ENCODE data around the gene TUBA1A. TPM values are rescaled to one million over a fixed set of nuclear protein-coding genes. Genes with fewer than 3 reads are reported as not detected.
"Not testable (repeated sequence)": the region's sequence is repeated elsewhere in the genome, so short reads cannot be mapped to it uniquely, and the experiment has no call there.

The TUBA1A gene
- total RNA-seq, 1 experiment from 2014 or later: 349 TPM

DNA sequence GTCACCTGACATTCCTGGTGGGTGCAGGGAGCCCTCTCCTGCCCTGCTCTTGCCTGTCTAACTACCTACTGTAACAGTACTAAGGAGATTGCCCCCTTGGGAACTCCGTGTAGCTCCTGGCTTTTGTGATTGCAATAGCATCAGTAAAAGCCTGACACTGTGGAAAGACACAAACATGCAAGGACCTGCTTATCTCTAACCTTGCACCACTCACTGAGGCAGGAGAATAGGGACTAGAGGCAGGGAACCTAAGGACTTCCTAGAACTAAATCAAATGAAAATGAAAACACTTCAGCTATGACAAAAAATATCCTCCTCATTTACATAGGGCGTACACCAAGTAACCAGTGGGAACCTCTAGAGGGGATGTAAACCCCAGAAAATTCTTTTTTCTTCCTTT lies 28.5 kb downstream of the TUBA1A start:
- DNase-seq (ENCODE audit: low read depth): no peak

GRCh38 chr12:49154221-49154620 lies 34.7 kb downstream of the TUBA1A start:
- DNase-seq (ENCODE audit: low read depth): no peak

- no peak for DNase-seq (ENCODE audit: low read depth)
Measured at GRCh38 chr12:49147384-49147783, 41.5 kb downstream of the TUBA1A start.

GRCh38 chr12:49146406-49146805 lies 42.5 kb downstream of the TUBA1A start:
- no peak for DNase-seq (ENCODE audit: low read depth)

DNA sequence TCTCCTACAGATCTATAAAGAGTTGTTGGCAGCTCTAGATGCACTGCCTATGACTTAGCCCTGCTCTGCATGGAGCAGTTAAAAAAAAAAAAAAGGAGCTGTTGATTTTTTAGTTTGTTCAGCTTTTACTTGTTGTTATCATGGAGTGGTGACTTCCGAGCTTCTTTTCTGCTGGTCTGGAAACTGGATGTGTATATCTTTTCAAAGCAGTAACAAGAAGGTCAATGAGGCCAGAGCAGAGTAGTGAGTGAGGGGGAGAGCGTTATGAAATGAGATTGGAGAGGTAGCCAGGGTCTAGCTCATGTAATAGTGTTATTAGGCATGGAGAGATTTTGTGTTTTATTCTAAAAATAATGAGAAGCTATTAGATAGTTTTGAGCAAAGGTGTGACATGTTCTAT lies 44.5 kb downstream of the TUBA1A start:
- DNase-seq (ENCODE audit: low read depth): no peak

DNA sequence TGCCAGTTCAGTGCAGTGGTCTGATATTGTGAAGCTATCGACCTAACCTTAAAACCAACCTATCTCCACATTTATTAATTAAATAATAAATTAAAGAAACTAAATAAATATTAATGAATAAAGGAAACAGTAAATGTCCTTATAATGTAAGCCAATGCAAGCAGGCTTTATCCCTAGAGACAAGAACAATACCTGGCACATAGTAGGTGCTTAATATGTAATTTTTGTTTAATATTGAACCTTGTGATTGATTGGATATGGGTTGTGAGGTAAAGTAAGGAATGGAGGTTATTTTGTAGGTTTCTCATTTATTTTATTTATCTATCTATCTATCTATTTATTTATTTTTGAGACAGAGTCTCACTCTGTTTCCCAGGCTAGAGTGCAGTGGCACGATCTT lies 49.9 kb downstream of the TUBA1A start:
- DNase-seq (ENCODE audit: low read depth): no peak

- no peak for DNase-seq (ENCODE audit: low read depth)
Measured at GRCh38 chr12:49138587-49138986, 50.3 kb downstream of the TUBA1A start.

DNA sequence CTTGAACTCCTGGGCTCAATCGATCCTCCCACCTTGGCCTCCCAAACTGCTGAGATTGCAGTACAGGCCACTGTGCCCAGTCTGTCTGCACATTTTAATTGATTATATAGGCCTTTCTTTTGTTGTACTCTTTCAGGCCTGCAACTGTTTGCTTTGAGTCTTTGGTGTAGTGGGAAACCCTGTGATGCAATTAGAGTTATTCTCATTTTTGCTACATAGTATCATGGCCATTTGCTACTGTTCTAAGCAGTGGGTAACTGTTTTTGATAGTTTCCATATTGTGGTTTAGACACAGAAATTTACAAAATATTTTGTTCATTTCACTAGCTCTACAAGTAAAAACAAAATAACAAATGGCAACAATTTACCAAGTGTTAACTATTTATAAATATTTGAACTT lies 51.4 kb downstream of the TUBA1A start:
- DNase-seq (ENCODE audit: low read depth): no peak

GRCh38 chr12:49136997-49137396 lies 51.9 kb downstream of the TUBA1A start:
- DNase-seq (ENCODE audit: low read depth): not testable (repeated sequence)

Small RNAs within 50 kb of the gene (small RNA-seq; reads per million reads assigned to genes)
- not detected for gene RF00017

Other genes with a start within 250 kb of the TUBA1A start
- 108 and 163 TPM in 2 replicates for gene ARF3, start 231.6 kb downstream of the TUBA1A start, total RNA-seq (2014; rRNA removed; shearing (Covaris generic))
- gene WNT10B, start 217.3 kb downstream of the TUBA1A start, total RNA-seq (2014; rRNA removed; shearing (Covaris generic)): 0.71 and 2.1 TPM in 2 replicates
- not detected in 2 replicates for gene WNT1, start 210.8 kb downstream of the TUBA1A start, total RNA-seq (2014; rRNA removed; shearing (Covaris generic))
- gene DDN, start 189.7 kb downstream of the TUBA1A start, total RNA-seq (2014; rRNA removed; shearing (Covaris generic)): 0.24 and 0.50 TPM in 2 replicates
- gene PRKAG1, start 170.3 kb downstream of the TUBA1A start, total RNA-seq (2014; rRNA removed; shearing (Covaris generic)): 101 and 104 TPM in 2 replicates
- gene KMT2D, start 128.3 kb downstream of the TUBA1A start, total RNA-seq (2014; rRNA removed; shearing (Covaris generic)): 12.4 and 17.0 TPM in 2 replicates
- 5.1 and 5.2 TPM in 2 replicates for gene RHEBL1, start 119.1 kb downstream of the TUBA1A start, total RNA-seq (2014; rRNA removed; shearing (Covaris generic))
- not detected in 2 replicates for gene DHH, start 94.3 kb downstream of the TUBA1A start, total RNA-seq (2014; rRNA removed; shearing (Covaris generic))
- gene LMBR1L, start 78.2 kb downstream of the TUBA1A start, total RNA-seq (2014; rRNA removed; shearing (Covaris generic)): 28.2 and 32.8 TPM in 2 replicates
- gene TUBA1B, start 57.7 kb downstream of the TUBA1A start, total RNA-seq (2014; rRNA removed; shearing (Covaris generic)): 4,519 and 5,260 TPM in 2 replicates
- gene TUBA1C, start 76.0 kb upstream of the TUBA1A start, total RNA-seq (2014; rRNA removed; shearing (Covaris generic)): 1,877 and 2,544 TPM in 2 replicates
- gene PRPH, start 106.1 kb upstream of the TUBA1A start, total RNA-seq (2014; rRNA removed; shearing (Covaris generic)): 0.13 and 0.21 TPM in 2 replicates
- 35.8 and 48.7 TPM in 2 replicates for gene TROAP, start 134.2 kb upstream of the TUBA1A start, total RNA-seq (2014; rRNA removed; shearing (Covaris generic))
- 5.3 and 5.7 TPM in 2 replicates for gene C1QL4, start 148.1 kb upstream of the TUBA1A start, total RNA-seq (2014; rRNA removed; shearing (Covaris generic))
- 8.3 and 9.1 TPM in 2 replicates for gene DNAJC22, start 157.8 kb upstream of the TUBA1A start, total RNA-seq (2014; rRNA removed; shearing (Covaris generic))
- 30.4 and 39.4 TPM in 2 replicates for gene SPATS2, start 178.4 kb upstream of the TUBA1A start, total RNA-seq (2014; rRNA removed; shearing (Covaris generic))

Measured in HT1080 (cell line).